ENCODE results near the gene PLXNB2. TPM values are rescaled to one million over a fixed set of nuclear protein-coding genes. Genes with fewer than 3 reads are reported as not detected.

PLXNB2 gene
- total and polyA plus RNA-seq, 2 of the 4 experiments (the other 2 are of a cell fraction), result 73.1 to 202 TPM

GRCh38 chr22:50318698-50319411 is 11.4 kb upstream of the PLXNB2 start:
- no TSS peak for BruUV-seq (replicated peaks)
- ChIA-PET CTCF (no interaction called here), POLR2A (ENCODE audit: unreplicated experiment) (no interaction called here)
- H3K4me1 ChIP-seq (ENCODE audit: control insufficient read depth, insufficient read depth, low read length), result no peaks in the 10 kb centered on the region
- no peak for ATAC-seq (ENCODE audit: low read depth)
- no peak overlapping the region for H2BK120ac ChIP-seq (ENCODE audit: low read depth, low read length)
- H2AK5ac ChIP-seq (ENCODE audit: low read depth, low read length), result no peak overlapping the region
- DNase-seq, result no peak
- no peak overlapping the region for H3K27ac ChIP-seq (ENCODE audit: insufficient read depth, low read length)
- H3K56ac ChIP-seq (ENCODE audit: extremely low read depth, insufficient read depth, low read length), result no peak overlapping the region
- no peaks in the 10 kb centered on the region for H3K9me1 ChIP-seq (ENCODE audit: insufficient read depth, low read length)
- WGBS, 2 experiments (ENCODE audit: extremely low coverage in 2 of 2, insufficient read length in 1 of 2), result 72% methylated on average over 17 of the region's 21 CpGs; no CpG with 5 or more reads in 1 of the 2 experiments
- H3K4me2 ChIP-seq (ENCODE audit: low read depth, low read length), result no peak overlapping the region
- H3K36me3 ChIP-seq (ENCODE audit: control insufficient read depth, insufficient read depth, low read length), result no peaks in the 10 kb centered on the region
- intact Hi-C loops (cut with micrococcal nuclease) (no loop called here), dilution Hi-C loops (cut with HindIII; ENCODE audit: low sequenced_read_pairs, unreplicated experiment) (no loop called here), in situ Hi-C loops (cut with MboI; ENCODE audit: low sequenced_read_pairs) (no loop called here)
- no peak overlapping the region for H4K91ac ChIP-seq (ENCODE audit: insufficient read depth, low read depth, low read length)
- no peak overlapping the region for H2BK5ac ChIP-seq (ENCODE audit: low read depth, low read length, poor library complexity, severe bottlenecking)
- H2BK15ac ChIP-seq (ENCODE audit: low read depth, low read length), result no peak overlapping the region
- H2BK20ac ChIP-seq (ENCODE audit: low read depth, low read length), result no peak overlapping the region
- H4K20me1 ChIP-seq (ENCODE audit: insufficient read depth, low read length), result no peaks in the 10 kb centered on the region
- H4K8ac ChIP-seq (ENCODE audit: low read depth in 2 of 2, low read length in 2 of 2), result no peak overlapping the region
- H3K9ac ChIP-seq (ENCODE audit: low read depth, low read length), result no peak overlapping the region
- H4K5ac ChIP-seq (ENCODE audit: low read depth, low read length), result no peak overlapping the region
- H3K23ac ChIP-seq (ENCODE audit: low read depth, low read length), result no peak overlapping the region
- no peak for TF ChIP-seq NFE2L2 (IDR thresholded peaks at IDR 0.05; ENCODE audit: low read depth, low read length)
- TF ChIP-seq MXI1 (IDR thresholded peaks at IDR 0.05; ENCODE audit: borderline replicate concordance, low read depth, low read length), result no peak
- TF ChIP-seq ELK1 (IDR thresholded peaks at IDR 0.05; ENCODE audit: borderline replicate concordance, low read depth, low read length), result no peak
- no peak for TF ChIP-seq RFX5 (IDR thresholded peaks at IDR 0.05; ENCODE audit: low read depth, low read length)
- H3K4me3 ChIP-seq (ENCODE audit: insufficient read depth, low read depth, low read length), result no peak overlapping the region
- no peak overlapping the region for H3K18ac ChIP-seq (ENCODE audit: low read depth, low read length)
- peaks cover 3% of the 10 kb centered on the region; the same call in 1 of the 2 replicates for H3K27me3 ChIP-seq (ENCODE audit: control insufficient read depth, insufficient read depth, low read length)
- H3K4ac ChIP-seq (ENCODE audit: low read depth, low read length), result no peak overlapping the region
- H3K9me3 ChIP-seq (ENCODE audit: control insufficient read depth, insufficient read depth, low read length), result no peaks in the 10 kb centered on the region
- H3K79me1 ChIP-seq (ENCODE audit: low read depth in 1 of 2, low read length in 2 of 2), result no peaks in the 10 kb centered on the region
- no peak overlapping the region for H3K14ac ChIP-seq (replicated peaks; ENCODE audit: low read depth, low read length)
- H2AK9ac ChIP-seq (replicated peaks; ENCODE audit: low read depth, low read length, poor library complexity), result no peak overlapping the region
- H2AFZ ChIP-seq (replicated peaks; ENCODE audit: low read length, poor library complexity), result no peak overlapping the region
